NCI-H2227 treated with DMSO at 0.1 percent for 48 hours (cell line): ENCODE measurements around the gene HIPK1.
"Not testable (repeated sequence)": the region's sequence is repeated elsewhere in the genome, so short reads cannot be mapped to it uniquely, and the experiment has no call there.

Experiments
- DNase-seq: peaks from one replicate; lab custom pipeline; 2025; lab: John Stamatoyannopoulos, UW

Gene HIPK1

GRCh38 chr1:113982949-113983348, 53.8 kb downstream of the HIPK1 start:
- no peak for DNase-seq

GRCh38 chr1:113983391-113983790, 54.3 kb downstream of the HIPK1 start:
- DNase-seq: no peak

- no peak for DNase-seq
Observed at GRCh38 chr1:113983826-113984225, 54.7 kb downstream of the HIPK1 start.

GRCh38 chr1:113984710-113985109, 55.6 kb downstream of the HIPK1 start:
- no peak for DNase-seq

GRCh38 chr1:113986802-113987201, 57.7 kb downstream of the HIPK1 start:
- DNase-seq: no peak

GRCh38 chr1:113987259-113987658, 58.1 kb downstream of the HIPK1 start:
- DNase-seq: no peak

GRCh38 chr1:113990530-113990929, 61.4 kb downstream of the HIPK1 start:
- no peak for DNase-seq

- no peak for DNase-seq
Observed at GRCh38 chr1:113990961-113991360, 61.8 kb downstream of the HIPK1 start.

GRCh38 chr1:113991467-113991997, 62.4 kb downstream of the HIPK1 start:
- DNase-seq: no peak

GRCh38 chr1:113993072-113993471, 63.9 kb downstream of the HIPK1 start:
- DNase-seq: no peak

- no peak for DNase-seq
Observed at GRCh38 chr1:113993766-113994165, 64.6 kb downstream of the HIPK1 start.

- no peak for DNase-seq
Observed at GRCh38 chr1:113995382-113995781, 66.3 kb downstream of the HIPK1 start.

- DNase-seq: no peak
Observed at GRCh38 chr1:113998361-113998760, 69.2 kb downstream of the HIPK1 start.

GRCh38 chr1:113999233-113999632, 70.1 kb downstream of the HIPK1 start:
- no peak for DNase-seq

- DNase-seq: no peak
Observed at GRCh38 chr1:113999799-114000198, 70.7 kb downstream of the HIPK1 start.

- DNase-seq: no peak
Observed at GRCh38 chr1:114000406-114000805, 71.3 kb downstream of the HIPK1 start.

- no peak for DNase-seq
Observed at GRCh38 chr1:114002492-114003239, 73.5 kb downstream of the HIPK1 start.

- no peak for DNase-seq
Observed at GRCh38 chr1:114003431-114003830, 74.3 kb downstream of the HIPK1 start.

GRCh38 chr1:114006825-114007224, 77.7 kb downstream of the HIPK1 start:
- not testable (repeated sequence) for DNase-seq

GRCh38 chr1:114008480-114008941, 79.4 kb downstream of the HIPK1 start:
- no peak for DNase-seq

- DNase-seq: no peak
Observed at GRCh38 chr1:114008993-114009392, 79.9 kb downstream of the HIPK1 start.

GRCh38 chr1:114009393-114009792, 80.3 kb downstream of the HIPK1 start:
- DNase-seq: no peak

GRCh38 chr1:114010433-114011184, 81.5 kb downstream of the HIPK1 start:
- no peak for DNase-seq
